Endothelial cell (in vitro differentiated cells): ENCODE measurements around the gene SRMS. TPM values are rescaled to one million over a fixed set of nuclear protein-coding genes. Genes with fewer than 3 reads are reported as not detected.

Source experiments
- DNase-seq: peaks from one replicate; pipeline ENCODE4 v3.0.0; 2021; ENCODE audit warnings: low spot score
- H3K27ac Mint-ChIP-seq: one replicate; pipeline ENCODE4 v1.8.0; 2021; ENCODE audit warnings: mixed read lengths, inconsistent platforms; ENCODE audit not compliant: unreplicated experiment
- H3K27me3 Mint-ChIP-seq: one replicate; pipeline ENCODE4 v1.8.0; 2021; ENCODE audit warnings: mild to moderate bottlenecking, moderate library complexity, mixed read lengths, inconsistent platforms; ENCODE audit not compliant: unreplicated experiment
- H3K36me3 Mint-ChIP-seq: one replicate; pipeline ENCODE4 v1.8.0; 2021; ENCODE audit warnings: mild to moderate bottlenecking, low read depth, mixed read lengths, inconsistent platforms; ENCODE audit not compliant: unreplicated experiment
- H3K4me1 Mint-ChIP-seq: one replicate; pipeline ENCODE4 v1.8.0; 2021; ENCODE audit warnings: mild to moderate bottlenecking, mixed read lengths, inconsistent platforms; ENCODE audit not compliant: unreplicated experiment
- H3K4me3 Mint-ChIP-seq: one replicate; pipeline ENCODE4 v1.8.0; 2021; ENCODE audit warnings: mild to moderate bottlenecking, mixed read lengths, inconsistent platforms; ENCODE audit not compliant: unreplicated experiment
- H3K9me3 Mint-ChIP-seq: one replicate; pipeline ENCODE4 v1.8.0; 2021; ENCODE audit warnings: mixed read lengths, inconsistent platforms; ENCODE audit not compliant: unreplicated experiment
- total RNA-seq: library from RNA; stranded (reverse); fragmentation: NEBNext Ultra II Directional; extraction: Animal tissue kit (Norgen Biotek cat#: 25700); gene quantifications from one replicate; pipeline ENCODE4 v1.2.1, GENCODE V29; 2021; ENCODE audit not compliant: unreplicated experiment
- TF ChIP-seq, protein P1 (sequence below): fragments of 200-600 bp; sonication (generic); IDR thresholded peaks from one replicate; pipeline ENCODE4 v1.5.0; 2021; ENCODE audit warnings: antibody characterized with exemption; ENCODE audit not compliant: unreplicated experiment

SRMS gene
- total RNA-seq, 1 donor from 2014 or later: not detected

DNA sequence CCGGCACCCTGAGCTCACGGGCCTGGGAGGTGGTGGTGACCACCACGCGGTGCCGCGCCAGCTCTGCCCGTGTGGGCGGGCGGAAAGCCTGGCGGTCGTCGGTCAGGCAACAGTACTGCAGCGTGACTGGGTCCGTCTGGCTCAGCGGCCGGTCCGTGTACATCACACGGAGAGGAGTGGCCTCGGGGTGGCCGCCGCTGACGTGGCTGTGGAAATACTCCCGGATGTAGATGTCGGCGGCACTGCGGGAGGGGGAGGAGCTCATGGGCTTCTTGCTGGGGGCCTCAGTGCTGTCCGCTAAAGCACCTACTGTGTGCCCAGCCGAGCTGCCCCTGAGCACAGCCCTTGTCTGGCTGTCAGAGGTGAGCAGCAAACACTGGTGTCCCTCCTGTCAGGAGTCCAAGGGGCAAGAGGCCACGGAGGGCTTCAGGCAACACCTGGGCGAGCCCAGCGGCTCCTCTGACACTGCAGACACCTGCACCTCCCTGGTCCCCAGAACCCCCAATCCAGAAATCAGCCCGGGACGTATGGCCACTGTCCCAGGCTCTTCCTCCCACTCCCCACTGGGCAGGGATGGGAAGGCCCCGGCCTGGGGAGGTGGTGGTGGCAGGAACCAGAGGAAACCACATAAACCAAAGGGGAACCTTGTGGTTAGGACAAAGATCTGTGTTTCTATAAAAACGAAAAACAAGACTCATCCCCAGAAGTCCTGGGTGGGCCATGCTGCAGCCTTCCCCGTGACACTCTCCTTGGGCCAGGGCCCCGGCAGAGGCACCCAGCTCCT lies 20.0 kb upstream of the SRMS start:
- peaks cover 3% of the 10 kb centered on the region for H3K27me3 Mint-ChIP-seq
- no peak overlapping the region for H3K4me3 Mint-ChIP-seq

DNA sequence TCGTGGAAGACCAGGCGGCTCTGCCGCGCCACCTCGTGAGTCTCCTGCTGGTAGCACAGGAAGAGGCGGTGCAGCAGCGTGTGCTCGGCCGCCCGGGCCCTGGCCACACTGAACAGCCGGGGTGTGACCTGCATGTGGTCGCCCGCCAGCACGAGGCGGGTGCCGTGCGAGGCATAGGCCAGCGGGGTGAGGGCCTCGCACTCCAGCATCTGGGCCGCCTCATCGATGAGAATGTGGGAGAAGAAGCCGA lies 19.5 kb upstream of the SRMS start:
- TF ChIP-seq, protein P1, sequence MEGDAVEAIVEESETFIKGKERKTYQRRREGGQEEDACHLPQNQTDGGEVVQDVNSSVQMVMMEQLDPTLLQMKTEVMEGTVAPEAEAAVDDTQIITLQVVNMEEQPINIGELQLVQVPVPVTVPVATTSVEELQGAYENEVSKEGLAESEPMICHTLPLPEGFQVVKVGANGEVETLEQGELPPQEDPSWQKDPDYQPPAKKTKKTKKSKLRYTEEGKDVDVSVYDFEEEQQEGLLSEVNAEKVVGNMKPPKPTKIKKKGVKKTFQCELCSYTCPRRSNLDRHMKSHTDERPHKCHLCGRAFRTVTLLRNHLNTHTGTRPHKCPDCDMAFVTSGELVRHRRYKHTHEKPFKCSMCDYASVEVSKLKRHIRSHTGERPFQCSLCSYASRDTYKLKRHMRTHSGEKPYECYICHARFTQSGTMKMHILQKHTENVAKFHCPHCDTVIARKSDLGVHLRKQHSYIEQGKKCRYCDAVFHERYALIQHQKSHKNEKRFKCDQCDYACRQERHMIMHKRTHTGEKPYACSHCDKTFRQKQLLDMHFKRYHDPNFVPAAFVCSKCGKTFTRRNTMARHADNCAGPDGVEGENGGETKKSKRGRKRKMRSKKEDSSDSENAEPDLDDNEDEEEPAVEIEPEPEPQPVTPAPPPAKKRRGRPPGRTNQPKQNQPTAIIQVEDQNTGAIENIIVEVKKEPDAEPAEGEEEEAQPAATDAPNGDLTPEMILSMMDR: no peak
- H3K27me3 Mint-ChIP-seq: peaks cover 3% of the 10 kb centered on the region
- H3K4me3 Mint-ChIP-seq: no peak overlapping the region
- DNase-seq: no peak
- no peaks in the 10 kb centered on the region for H3K9me3 Mint-ChIP-seq
- H3K4me1 Mint-ChIP-seq: no peaks in the 10 kb centered on the region
- H3K27ac Mint-ChIP-seq: no peak overlapping the region
- no peaks in the 10 kb centered on the region for H3K36me3 Mint-ChIP-seq

More for the DNA sequence above, 20.0 kb upstream of the SRMS start:
- Mint-ChIP-seq H3K4me1 (no peaks in the 10 kb centered on the region), H3K9me3 (no peaks in the 10 kb centered on the region), H3K36me3 (no peaks in the 10 kb centered on the region), H3K27ac (no peak overlapping the region)
- TF ChIP-seq, protein P1: no peak
- no peak for DNase-seq

DNA sequence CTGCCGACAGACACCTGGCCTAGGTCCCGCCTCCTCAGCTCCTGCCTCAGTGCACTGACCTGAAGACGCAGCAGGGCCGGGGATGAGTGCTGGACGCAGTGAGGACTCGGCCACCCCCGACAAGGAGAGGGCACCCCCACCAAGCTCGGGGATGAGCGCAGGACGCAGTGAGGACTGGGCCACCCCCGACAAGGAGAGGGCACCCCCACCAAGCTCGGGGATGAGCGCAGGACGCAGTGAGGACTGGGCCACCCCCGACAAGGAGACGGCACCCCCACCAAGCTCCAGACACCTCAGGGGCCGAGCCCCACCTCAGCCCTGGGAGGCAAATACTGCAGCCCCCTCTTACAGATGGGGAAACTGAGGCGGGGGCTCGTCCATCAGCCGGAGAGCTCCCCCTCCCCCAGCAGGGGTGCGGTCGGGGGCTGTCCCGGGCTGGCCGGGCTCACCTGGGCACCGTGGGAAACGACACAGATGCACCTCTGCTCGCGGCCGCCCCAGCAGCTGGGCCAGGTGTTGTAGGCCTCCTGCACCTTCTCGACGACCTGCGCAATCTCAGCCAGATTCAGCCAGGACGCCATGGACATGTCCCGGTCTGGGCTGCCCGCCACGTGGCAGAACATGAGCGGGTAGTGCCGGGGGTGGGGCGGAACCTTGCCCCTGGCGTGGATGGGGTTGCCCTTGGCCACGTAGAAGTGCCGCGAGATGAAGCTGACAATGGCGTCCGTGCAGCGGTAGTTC lies 19.0 kb upstream of the SRMS start:
- H3K4me1 Mint-ChIP-seq: no peaks in the 10 kb centered on the region
- H3K36me3 Mint-ChIP-seq: no peaks in the 10 kb centered on the region
- no peak overlapping the region for H3K4me3 Mint-ChIP-seq
- H3K9me3 Mint-ChIP-seq: no peaks in the 10 kb centered on the region
- H3K27ac Mint-ChIP-seq: no peak overlapping the region
- H3K27me3 Mint-ChIP-seq: peaks cover 3% of the 10 kb centered on the region
- TF ChIP-seq, protein P1: no peak
- DNase-seq: no peak

DNA sequence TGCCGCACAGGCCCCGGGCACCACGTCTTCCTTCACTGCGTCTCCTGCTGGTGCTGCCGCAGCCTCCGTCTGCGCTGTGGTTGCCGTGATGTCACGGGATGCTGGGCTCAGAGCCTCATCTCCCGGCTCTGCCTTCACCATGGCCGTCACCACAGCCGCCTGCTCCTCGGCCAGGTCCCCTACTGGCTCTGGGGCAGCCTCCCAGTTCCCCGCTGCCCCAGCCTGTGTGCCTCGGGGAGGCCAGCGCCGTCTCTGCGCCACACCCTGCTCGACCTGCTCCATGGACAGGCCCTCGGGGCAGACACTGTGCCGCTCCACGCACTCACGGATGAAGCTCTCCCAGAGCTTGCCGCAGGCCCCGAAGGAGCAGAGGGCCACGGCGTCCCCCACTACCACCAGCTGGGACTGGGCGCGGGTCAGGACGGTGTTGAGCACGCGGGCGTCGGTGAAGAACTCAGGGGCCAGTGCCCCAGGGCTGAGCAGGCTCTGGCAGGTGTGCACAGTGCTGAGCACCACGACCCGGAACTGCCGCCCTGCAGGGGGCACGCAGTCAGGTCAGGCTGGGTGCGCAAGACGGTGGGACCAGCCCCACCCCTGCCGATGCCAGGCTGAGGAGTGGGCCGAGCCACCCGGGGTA lies 18.3 kb upstream of the SRMS start:
- no peaks in the 10 kb centered on the region for H3K36me3 Mint-ChIP-seq
- no peaks in the 10 kb centered on the region for H3K4me1 Mint-ChIP-seq
- TF ChIP-seq, protein P1: no peak
- no peaks in the 10 kb centered on the region for H3K9me3 Mint-ChIP-seq
- H3K27me3 Mint-ChIP-seq: peaks cover 3% of the 10 kb centered on the region
- no peak for DNase-seq
- no peak overlapping the region for H3K4me3 Mint-ChIP-seq
- no peak overlapping the region for H3K27ac Mint-ChIP-seq
